GM19372 (cell line): ENCODE results near the gene PACSIN2.
"Not testable (repeated sequence)": the region's sequence is repeated elsewhere in the genome, so short reads cannot be mapped to it uniquely, and the experiment has no call there.

Source experiments
- ATAC-seq: cut with Tn5 transposase; IDR thresholded peaks from one replicate; pipeline ENCODE4 v1.9.1; 2021; ENCODE audit warnings: mild to moderate bottlenecking, low read depth, moderate library complexity; ENCODE audit not compliant: unreplicated experiment

PACSIN2 gene

GRCh38 chr22:42993651-42994275 lies 21.2 kb downstream of the PACSIN2 start:
- no peak for ATAC-seq

DNA sequence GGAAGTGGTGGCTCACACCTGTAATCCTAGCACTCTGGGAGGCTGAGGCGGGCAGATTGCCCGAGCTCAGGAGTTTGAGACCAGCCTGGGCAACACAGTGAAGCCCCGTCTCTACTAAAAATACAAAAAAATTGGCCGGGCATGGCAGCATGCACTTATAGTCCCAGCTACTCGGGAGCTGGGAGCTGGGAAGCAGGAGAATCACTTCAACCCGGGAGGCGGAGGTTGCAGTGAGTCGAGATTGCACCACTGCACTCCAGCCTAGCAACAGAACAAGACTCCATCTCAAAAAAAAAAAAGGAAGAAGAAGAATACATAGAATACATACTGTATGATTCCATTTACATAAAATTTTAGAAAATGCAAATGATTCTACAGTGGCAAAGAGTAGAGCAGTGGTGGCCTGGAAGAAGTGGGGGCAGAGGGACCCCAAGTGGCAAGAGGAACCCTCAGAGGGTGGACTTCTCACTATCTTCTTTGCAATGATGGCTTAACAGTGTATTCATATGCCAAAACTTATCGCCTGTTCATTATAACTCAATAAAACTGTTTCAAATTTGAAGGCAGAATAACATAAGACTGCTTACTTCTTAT lies 22.0 kb downstream of the PACSIN2 start:
- no peak for ATAC-seq

DNA sequence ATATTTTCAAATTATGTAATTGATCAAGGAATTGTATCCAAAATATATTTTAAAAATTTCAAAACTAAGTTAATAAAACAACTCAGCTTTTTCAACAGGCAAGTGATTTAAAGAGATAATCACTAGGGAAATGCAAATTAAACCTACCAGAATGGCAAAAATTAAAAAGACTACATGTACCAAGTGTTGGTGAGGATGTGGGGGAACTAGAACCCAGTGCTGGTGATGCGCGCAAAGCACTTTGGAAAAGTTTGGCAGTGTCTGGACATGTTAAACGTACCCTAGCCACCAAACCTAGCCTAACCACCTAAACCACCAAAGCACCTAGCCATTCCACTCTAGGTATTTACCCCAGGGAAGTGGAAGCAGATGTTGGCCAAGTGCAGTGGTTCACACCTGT lies 22.9 kb downstream of the PACSIN2 start:
- no peak for ATAC-seq

DNA sequence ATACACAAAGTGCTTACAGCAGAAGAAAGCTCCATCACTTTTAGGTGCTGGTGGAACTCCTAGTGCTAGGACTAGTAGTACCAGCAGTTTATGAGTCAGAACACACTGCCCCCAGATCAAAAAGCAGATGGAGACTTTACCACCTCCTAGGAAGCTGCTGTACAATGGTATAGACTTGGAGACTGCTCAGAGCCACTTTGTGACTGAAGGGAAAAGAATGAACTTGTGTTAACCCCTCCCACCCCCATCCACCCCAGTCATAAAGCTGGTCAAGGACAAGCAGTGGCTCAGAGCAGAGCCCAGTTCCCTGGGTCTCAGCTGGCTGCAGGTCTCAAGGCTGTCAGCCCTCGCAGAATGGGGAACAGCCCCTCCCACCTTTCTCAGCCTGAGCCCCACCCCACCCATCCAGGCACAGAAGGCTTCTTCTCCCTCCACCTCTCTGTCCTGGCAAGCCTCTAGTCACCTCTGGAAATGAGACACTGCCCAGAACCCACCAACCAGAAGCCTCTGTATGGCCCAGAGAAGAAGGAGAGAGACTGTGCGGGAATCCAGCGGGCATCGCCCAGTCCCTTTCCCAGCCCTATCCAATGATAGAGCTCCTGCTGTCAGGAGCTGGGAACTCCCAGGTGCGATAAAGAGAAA lies 23.8 kb downstream of the PACSIN2 start:
- ATAC-seq, result no peak

DNA sequence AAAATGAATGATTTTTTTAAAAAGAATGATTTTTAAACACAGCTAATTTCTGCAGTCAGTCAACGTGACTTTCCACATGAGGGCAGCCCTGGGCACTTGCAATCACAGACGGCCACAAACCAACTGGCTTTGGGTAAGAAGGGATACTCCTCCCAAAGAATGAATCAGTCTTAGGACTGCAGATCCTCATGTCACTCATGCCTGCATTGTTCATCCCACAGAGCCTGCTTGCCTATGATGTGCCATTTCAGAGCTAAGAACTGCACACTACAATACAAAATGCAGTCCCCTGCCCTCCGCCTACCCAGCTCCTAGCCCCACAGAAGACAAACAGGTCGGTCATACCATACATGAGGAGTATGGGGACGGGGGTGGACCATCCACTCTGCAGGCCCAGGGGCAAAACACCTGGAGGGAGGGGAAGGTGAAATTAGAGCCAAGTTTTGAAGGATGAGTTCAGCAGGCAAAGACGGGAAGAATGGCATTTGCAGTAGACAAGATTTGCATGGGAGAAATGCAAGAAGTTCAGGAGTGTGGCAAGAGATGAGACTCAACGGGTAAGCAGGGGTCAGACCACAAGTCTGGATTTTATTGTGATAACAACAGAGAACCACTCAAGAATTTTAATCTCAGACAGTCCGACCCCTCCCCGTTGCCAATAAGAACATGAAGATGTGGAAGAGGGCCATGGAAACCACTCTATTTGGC lies 24.7 kb downstream of the PACSIN2 start:
- no peak for ATAC-seq

DNA sequence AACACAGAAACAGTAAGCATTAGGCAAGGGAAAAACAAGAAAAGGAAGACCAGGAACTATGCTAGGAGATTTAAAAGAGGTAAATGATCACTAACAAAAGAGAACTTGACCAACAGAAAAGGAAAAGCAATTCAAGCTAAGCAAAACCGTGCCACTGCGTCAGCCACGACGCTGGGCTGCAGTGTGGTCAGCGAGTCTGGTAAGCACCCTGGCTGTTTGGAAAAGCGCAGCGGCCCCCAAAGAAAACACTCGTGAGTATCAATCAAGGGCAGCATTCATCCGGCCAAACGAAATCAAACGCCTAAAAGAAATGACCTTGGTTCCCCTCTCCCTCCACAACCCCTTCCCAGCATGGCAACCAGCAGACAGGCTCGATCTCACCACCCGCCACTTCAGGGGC lies 28.8 kb downstream of the PACSIN2 start:
- no peak for ATAC-seq

DNA sequence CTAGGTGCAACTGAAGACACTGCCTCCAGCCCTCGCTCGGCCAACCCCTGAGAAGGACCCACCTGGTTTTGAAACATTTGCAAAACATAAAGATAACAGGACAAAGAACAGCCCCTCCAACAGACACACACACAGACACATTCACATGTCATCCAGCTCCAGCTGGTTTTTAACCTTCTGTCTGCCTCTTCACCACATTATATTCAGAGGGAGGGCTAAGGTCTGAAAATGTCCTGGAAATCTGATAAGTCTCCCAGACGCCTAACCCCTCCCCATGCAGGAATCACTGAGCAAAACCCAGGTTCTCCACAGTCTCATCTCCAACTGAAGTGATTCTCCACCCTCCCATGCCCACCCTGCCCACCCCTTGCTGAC lies 29.4 kb downstream of the PACSIN2 start:
- ATAC-seq, result no peak

GRCh38 chr22:42984814-42985530 lies 30.0 kb downstream of the PACSIN2 start:
- no peak for ATAC-seq

DNA sequence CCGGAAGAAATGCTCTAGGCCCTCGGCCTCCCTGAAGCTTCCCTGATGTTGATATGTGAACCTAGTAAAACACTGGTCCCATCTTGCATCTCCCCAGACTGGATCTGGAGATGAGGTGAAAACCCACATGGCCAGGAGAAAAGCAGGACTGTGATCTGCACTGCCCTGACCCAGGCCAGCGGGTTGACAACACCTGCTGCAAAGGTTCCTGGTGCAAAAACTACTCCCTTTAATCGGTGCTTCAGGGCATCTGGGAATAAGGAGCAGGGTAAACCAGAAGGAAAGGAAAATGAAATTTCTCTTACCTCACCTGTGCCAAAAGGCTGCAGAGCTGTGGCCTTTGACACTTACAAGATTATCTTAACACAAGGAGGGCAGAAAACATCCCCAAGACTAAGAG lies 30.6 kb downstream of the PACSIN2 start:
- ATAC-seq, result no peak

- no peak for ATAC-seq
Observed at GRCh38 chr22:42983470-42983869, 31.5 kb downstream of the PACSIN2 start.

GRCh38 chr22:42979606-42980005 lies 35.3 kb downstream of the PACSIN2 start:
- ATAC-seq, result no peak

- no peak for ATAC-seq
Observed at GRCh38 chr22:42978453-42979103, 36.4 kb downstream of the PACSIN2 start.

GRCh38 chr22:42977569-42977968 lies 37.4 kb downstream of the PACSIN2 start:
- ATAC-seq, result no peak

GRCh38 chr22:42976217-42976933 lies 38.6 kb downstream of the PACSIN2 start:
- no peak for ATAC-seq

DNA sequence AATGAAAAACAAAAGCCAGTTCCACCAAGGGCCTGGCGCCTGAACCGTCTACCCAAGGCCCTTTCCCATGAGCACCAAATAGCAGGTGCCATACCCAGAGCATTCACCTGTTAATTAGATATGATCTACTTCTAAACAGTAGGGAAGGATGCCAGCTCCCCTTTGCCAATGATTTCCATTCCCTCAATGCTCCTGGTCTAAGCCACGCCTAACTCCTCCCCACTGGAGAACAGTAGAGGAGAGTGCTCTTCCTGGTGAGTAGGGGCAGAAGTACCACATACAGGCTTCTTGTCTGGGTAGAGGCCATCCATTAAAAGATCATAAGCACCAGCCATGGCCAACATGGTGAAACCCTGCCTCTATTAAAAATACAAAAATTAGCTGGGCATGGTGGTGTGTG lies 40.7 kb downstream of the PACSIN2 start:
- no peak for ATAC-seq

DNA sequence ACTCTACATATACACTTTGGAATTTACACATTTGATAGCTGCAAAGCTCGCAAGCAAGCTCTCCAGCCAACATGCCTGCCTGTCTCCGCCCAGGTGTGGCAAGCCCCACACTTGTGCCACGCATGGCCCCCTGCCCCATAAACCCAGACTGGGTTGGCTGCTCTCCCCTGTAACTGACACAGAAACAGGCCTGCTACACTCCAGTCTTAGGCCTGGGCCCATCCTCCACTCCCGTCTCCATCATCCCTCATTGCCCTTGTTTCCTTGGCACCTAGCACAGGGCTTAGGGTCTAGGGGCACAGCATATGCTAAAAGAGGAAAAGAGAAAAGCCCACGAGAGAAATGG lies 41.4 kb downstream of the PACSIN2 start:
- no peak for ATAC-seq

- no peak for ATAC-seq
Observed at GRCh38 chr22:42972649-42973535, 42.1 kb downstream of the PACSIN2 start.

GRCh38 chr22:42971473-42971860 lies 43.5 kb downstream of the PACSIN2 start:
- ATAC-seq, result not testable (repeated sequence)

GRCh38 chr22:42970029-42970428 lies 44.9 kb downstream of the PACSIN2 start:
- ATAC-seq, result no peak
